GF-D8 (cell line): ENCODE results near the gene NRN1.
"Not testable (repeated sequence)": the region's sequence is repeated elsewhere in the genome, so short reads cannot be mapped to it uniquely, and the experiment has no call there.

Source experiments
- DNase-seq: peaks from one replicate; lab custom pipeline; 2025; lab: John Stamatoyannopoulos, UW

NRN1 gene, protein sequence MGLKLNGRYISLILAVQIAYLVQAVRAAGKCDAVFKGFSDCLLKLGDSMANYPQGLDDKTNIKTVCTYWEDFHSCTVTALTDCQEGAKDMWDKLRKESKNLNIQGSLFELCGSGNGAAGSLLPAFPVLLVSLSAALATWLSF

DNA sequence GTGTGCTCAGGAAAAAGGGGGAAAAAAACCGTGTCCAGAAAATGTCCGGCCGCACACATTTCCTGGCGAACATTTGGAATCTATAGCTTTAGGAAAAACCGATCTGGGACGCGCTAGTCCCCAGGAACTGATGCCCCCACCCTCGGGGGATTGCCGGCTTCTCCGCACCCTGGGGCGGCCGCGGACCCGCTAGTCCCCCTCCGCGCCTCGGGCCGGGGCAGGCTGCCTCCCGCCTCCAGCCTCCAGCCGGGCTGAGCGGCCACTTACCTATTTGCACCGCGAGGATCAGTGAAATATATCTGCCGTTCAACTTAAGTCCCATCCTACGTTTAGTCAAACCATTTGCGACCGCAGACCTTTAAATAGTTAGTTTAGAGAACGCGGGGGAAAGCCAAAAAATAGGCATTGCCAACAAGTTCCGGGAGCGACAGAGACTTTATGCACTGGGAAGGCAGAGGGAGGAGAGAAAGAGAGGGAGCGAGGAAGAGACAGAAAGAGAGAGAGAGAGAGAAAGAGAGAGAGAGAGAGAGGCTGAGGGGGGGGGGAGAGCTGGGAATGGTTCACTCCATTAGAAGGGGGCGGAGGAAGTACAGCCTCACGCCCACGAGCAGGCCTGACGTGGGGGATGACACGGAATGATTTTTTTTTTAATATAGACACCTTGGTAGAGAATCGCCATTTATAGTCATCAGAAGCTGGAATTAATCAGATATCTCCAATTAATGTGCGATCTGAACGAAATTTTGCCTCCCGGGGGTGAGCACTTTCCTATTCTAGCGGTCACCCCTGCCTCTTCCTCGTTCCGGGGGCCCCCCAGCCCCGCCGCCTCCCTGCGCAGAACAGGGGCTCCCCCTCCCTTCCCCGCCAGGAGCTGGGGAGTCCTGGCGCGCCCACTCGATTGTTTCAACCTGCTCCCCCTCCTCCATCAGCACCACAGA, at the start of gene NRN1:
TSS of gene NRN1 (minus strand) at position 498 of the 938 bp plus-strand sequence. CDS start at position 322, 176 bp downstream.
- DNase-seq = no peak

DNA sequence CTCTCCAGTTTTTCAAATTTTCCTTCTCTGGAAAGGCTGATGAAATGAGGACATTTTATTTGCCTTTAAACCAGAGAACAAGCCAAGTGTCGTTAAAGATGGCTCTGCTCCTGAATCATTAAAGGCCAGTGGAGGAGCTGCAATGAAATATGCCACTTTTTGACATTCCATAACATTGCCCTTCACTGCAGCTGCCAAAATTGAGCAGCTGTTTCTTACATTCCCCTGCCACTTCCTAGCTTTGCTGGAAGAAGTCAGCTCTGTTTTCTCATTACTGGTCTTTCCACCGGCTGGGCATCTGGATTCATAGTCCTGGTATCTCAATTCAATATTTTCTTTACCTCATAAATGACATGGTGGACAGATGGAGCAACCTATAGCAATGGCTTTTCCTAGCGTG, 45.5 kb upstream of the NRN1 start:
- no peak for DNase-seq

DNA sequence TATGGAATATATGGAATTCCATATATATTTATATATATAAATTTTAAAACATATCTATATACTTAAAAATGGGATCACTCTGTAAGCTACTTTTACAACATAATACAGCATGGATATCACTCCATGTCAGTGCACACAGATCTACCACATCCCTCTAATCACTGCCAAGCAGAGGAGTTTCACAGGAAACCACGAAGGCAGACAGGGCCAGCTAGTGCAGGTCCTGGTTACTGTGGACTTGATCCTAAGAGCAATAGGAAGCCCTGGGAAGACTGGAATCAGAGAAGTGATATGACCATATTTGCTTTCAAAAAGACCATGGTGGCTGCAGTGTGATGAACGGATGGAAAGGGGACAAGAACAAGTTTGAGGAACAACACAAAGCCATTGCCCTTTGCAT, 40.0 kb upstream of the NRN1 start:
- DNase-seq = no peak

DNA sequence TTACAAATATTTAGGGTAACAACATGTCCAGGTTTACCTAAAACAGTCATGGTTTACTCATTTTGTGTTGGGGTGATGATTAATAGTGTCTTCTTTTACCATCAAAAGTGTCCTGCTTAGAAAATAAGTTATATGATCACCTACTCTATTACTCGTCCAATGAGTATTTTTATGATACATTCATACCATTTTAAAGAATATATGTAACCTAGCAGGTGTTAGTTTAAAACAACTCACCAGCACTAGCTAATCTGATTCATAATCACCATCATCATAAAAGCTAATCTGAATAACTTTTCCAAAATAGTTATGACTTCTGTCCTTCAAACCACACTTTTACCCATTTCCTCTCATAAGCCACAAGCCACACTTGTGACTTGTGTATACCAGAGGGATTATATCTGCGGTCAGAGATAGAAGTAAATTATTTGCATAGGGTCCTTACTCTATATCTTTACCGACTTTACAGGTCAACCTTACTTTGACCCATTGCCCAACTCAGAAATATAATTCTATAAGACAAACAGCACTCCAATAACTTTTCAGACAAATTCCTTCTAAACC, 33.3 kb upstream of the NRN1 start:
- no peak for DNase-seq

DNA sequence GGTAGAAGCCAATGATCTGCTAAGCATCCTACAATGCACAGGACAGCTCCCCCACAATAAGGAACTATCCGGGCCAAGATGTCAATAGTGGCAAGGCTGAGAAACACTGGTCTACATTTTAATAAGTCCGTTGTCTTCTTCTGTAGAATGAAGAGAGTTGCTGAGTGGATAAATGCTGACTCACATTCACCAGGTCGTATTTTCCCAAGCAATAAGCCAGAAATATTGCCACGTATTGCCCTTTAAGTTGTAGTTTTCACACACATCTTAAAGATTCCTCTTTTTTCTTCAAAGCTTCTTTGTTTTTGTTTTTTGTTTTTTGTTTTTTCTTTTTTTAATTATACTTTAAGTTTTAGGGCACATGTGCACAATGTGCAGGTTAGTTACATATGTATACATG, 30.5 kb upstream of the NRN1 start:
- DNase-seq = no peak

DNA sequence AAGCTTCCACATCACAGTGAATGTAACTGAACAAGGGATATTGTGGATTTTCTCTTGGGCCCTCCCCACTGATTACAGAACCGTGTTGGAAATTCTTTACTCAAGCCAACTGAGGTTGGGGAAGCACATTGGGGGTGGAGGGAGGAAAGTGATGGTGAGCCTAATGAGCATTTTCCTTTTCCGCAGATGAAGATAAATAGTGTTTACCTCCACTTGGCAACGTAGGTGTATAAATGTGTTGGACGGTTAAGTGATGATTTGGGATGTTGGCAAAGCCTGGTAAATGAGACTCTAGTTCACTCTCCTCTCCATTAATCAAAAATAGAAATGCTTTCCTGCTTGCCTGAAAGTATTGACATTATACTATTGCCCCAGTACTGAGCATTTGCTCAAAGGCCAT, 27.1 kb upstream of the NRN1 start:
- no peak for DNase-seq

DNA sequence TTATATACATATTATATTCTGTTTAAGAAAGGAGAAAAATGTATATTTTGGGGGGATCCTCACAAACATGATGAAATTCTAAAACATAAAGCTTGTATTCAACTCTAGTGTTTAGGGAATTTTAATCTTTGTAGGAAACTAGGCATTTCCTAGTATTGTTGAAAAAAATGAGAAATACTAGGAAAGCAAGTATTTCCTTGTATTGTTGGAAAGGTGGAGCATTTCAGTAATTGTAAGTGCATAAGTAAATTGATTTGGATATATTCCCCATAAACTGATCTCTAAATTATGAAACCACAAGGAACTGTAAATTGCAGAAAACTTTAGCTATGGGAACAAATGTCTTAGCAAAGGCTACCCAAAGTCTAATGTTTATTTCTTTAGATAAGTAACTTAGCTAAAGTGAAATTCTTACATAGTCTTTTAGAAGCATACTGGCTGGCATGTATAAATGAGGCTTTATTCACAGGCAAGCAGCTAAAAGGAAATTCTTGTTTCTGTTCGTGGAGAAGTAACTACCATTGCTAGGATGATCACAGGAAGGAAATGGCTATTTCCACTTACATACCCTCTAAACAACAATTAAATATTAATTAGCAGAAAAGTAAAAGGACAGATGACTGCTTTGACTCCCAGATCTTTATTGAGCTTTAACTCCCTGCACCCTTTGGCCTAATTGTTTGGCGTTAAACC, 19.9 kb upstream of the NRN1 start:
- DNase-seq = no peak

DNA sequence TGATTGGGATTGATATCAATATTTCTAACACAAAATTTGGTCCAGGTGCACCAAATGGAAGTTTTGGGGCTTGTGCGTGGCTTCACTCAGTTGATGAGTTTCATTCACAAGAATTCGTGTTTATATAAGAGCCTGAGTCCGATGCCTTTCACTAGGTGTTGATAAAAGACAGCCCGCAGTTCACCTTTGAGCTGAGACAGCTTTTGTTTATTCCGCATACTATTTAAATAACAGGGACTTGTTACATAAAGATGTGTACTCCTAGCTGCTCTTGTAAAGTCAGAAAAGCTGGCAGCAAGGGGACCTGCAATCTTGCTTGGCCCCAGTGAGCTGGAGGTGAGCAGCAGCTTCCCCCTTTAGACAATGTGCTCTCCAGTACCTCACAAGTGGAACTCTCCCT, 19.0 kb upstream of the NRN1 start:
- DNase-seq = no peak

DNA sequence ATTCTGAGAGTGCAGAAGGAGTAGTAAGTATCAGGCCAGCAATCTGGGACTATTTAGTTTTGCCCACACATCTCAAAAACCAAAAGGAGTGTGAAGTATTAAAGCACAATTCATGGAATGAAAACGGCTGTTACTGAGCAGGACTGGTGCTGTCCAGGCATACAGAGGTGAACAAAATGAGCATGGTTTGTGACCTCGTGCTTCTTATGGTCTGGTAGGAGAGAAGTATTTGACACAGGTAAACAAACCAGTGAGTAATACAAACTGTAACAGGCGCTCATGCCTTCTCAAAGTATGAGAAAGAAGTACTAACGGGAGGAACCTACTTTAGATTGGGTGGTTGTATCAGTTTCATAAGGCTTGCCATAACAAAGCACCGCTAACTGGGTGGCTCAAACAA, 17.5 kb upstream of the NRN1 start:
- no peak for DNase-seq

DNA sequence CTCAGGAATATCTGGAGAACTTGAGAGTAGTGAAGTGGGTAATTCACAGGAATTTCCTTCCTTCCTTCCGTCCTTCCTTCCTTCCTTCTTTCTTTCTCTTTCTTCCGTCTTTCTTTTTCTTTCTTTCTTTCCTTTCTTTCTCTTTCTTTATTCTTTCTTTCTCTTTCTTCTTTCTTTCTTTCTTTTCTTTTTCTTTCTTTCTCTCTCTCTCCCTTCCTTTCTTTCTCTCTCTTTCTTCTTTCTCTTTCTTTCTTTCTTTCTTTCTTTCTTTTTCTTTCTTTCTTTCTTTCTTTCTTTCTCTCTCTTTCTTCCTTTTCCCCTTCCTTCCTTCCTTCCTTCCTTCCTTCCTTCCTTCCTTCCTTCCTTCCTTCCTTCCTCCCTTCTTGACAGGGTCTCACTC, 16.1 kb upstream of the NRN1 start:
- DNase-seq = not testable (repeated sequence)

DNA sequence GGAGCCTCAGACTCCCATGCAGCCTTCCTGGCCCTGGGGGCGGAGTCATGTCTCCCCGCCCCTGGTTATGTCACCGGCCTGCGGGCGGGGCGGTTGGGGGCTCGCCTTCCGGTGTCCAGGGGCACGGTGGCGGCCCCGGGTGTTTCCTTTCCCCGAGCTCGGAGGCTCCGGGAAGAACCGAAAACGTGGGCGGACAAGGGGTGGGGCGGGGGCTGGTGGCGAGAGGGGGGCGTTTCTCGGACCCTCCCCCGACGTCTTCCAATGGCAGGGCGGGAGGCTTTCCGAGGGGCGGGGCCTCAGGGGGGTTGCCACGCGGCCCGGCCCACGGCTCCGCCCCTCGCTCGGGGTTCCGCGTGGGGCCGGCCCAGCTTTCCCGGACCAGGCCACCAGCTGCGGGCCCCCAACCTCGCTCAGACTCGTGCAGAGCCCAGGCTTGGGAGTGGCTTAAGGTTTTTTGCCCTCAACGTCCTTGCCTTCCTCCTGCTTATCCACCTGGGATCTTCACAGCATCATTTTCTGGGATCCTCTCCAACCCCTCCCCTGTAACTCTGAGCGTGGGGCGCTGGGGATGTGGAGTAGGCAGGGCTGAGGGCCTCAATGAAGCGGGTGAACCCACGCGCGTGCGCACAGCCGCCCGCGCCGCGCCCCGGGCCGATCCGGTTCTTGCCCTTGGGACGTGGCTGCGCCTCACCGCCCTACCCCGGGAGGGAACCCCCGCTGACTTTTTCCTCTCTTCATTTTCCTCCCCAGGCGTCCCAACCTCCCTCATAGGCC, 2.1 kb upstream of the NRN1 start:
- DNase-seq = no peak

DNA sequence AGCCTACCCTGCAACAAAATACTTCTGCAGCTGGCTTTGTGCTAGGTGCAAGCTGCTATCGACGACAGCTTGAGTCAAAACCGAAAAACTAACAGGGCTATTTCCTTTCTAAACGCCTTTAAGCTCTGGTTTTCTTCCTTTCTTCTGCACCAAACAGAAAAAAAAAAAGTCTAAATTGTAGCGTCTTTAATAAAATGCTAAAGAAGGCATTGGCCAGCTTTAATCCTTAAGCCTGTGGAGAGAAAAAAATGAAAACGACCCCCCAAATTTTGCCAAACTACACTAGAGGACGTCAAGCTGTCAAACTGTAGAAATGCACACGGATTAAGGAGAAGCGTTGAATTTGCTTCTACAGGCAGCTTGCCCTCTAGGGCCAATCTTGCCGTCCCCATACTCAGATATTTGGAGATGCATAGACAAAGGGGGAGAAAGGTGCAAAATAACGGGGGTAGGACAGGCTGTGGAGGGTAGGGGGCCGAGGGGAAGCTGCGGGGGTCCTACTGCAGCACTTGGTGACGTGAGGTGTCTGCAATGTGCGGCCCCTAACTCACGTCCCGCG, 1.4 kb upstream of the NRN1 start:
- no peak for DNase-seq

DNA sequence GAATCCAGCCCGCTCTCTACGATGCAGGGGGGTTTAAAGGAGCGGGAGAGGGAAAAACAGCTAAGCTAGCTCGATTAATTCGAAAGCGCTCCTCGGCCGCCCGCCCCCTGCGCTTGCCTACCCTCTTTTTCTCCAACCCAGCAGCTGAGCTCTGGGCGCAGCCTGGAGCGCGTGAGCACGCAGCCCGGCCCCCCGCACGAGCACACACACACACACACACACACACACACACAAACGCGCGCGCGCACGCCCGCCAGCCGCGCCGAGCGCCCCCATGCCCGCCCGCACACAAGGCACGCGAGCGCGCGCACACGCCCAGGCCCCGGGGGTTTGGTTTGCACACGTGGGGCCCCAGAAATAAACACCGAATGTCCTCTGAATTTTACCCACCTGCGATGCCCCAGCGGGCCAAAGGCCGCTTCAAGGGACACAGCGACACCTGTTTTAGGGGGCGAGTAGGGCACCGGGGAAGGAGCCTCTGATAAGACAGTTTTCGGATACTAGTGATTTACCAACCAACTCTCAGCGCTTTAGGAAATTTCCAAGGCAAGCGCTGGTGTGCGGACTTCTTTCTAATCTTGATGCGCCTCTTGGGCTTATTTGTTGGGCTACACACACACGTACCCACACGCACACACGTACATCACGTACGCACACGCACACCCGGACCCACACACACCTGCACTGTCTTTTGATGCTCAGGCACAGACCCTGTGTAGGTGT, 802 bp upstream of the NRN1 start:
- no peak for DNase-seq

DNA sequence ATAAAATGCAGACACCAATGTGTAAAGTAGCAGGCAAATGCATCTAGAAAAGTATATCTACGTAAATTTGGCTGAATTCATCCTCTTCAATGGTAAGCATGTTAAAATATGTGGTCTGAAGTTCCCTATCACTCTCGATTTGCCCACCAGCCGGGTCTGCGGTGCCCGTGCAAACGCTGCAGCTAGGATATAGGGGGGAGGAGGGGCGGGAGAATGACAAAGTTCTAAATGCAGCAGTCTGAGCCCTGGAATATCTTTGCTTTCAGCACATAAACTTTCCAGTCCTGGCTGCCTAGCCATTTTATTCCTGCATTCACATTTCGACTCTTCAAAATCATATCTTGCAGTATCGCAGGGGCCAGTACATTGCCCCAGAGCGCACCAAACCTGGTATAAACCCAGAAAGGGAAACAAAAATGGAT, 708 bp downstream of the NRN1 start:
- no peak for DNase-seq

DNA sequence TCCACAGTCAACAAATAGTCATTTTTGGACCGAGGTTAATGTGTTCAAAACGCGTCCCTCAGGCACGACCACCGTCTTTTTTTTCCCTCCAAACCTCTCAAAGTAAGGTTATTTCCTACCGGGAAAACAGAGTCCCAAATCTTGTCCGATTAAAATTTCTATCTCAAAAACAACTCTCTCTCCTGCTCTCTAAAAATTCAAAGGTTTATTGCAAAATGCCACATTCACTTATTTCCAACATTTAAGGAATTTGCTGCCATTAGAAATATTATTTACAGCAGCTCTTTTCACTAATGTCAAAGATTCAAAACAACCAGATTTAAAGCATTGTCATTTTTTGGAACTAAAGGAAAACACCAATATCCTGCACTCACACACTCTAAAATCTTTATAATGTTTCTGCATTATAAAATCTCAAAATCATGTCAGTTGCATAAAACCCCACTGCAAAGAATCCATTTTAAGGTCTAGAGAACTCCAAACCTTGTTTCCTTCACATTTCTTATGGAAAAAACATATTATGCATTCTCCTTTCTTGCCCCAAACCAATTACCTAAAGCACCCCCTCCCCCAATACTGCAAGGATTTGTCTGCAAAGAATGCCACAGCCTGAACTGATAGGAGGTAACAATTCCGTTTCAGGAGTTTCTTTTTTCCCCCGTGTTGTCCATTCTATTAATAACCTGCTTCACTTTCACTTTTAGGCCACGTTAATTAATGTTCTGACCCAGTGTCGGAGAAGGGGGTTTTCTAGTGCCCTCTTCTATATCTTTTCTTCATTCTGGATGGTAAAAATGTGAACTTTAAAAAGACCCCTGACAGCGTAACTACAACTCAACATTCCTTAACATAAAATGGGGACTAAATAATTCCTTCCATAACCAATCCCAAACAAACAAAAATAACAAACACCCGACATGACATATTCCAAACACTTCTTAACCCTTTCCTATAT, 1.4 kb downstream of the NRN1 start:
- no peak for DNase-seq

DNA sequence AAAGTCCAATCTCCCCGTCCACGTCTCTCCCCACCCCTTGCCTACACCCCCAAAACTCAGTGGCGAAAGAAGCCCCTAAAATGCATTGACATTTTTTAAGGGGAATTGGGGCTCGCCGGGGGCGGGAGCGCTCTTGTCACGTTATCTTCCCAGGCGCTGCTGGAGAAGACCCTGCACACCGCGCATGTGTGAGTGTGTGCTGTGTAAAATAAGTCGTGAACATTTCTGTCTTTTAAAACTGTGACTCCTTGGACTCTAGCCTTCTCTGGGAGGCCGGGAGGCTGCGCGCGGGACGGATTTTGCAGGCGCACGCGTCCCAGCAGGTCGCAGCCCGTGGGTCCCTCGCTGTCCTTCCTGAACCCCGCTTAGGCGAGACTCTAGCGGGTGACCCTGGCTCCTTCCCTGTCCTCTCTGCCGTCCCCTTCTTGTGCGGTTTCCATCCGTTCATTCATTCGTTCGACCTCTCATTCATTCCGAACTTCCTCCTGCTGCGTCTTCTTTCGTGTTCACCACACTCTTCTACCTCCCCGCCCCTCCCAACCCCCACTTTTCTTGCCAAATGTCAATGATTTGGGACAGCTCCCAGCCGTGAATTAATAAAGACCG, 2.2 kb downstream of the NRN1 start:
- DNase-seq = no peak

DNA sequence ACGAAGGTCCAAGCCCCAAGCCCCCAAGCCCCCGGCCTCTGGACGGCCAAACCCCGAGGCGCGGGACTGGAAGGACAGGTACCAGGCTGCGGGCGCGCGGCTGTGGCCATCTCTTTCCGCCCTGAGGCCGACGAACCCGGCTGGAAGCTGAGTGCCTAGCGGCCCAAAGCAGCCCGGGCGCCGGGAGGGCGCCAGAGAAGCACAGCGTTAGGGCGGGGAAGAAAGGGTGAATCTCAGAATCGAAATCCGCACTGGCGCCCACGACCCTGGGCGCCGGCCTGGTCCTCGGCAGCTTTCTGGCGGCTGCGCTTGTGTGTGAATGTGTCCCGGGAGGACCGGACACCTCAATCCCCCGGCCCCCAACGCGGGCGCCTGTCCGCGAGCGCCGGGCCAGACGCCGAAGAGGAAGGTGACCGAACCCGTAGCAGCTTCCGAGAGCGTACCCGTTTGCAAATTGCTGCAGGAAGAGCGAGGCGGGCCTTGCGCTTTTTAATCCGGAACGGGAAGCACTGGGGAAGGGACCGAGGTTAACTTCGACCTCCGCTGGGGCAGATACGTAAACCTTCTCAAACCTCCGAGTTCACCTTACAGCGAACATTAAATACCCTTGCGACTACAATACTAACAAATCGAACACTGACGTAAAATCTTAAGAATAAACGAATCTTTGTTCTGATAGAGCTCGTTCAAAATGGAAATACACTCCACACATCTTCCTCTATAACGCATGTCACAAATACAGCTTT, 2.9 kb downstream of the NRN1 start:
- DNase-seq = no peak

DNA sequence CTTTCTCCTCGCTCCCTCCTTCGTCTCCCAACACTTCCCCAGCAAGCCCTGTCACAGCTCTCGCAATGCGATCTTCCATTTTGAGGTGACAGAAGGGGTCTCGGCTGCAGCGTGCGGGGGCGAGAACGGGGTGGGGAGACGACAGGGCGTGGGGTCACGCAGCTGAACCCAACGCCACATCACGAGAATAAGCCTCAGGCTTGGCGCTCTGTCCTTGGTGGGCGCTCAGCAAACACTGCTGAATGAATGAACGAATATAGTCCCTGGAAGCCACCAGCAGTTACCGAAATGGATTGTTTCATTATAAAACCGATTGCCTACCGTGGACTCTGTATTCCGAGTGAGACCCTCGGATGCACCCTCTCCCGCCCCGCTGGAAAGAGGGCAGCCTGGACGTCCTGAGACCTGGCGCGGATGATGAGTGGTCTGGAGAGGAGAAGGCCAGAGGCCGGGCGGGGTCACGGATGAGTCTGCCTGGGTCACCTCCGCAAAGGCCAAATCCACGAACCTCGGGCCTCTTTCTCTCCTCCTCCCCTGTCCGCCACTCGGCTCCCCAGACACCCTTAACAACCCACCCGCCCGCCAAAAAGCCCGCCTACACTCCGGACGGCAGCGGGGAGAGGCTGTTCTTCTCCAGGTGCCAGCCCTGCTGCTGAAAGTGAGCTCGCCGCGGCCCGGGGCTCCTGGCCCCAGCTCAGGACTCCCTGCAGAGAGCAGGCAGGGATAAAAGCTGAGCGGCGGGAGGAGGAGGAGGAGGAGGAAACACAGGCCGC, 3.7 kb downstream of the NRN1 start:
- DNase-seq = no peak
